GF-D8 (cell line): ENCODE data around the gene CARS1.
"Not testable (repeated sequence)": the region's sequence is repeated elsewhere in the genome, so short reads cannot be mapped to it uniquely, and the experiment has no call there.

Source experiments
- DNase-seq: peaks from one replicate; lab custom pipeline; 2025; lab: John Stamatoyannopoulos, UW

CARS1 gene

DNA sequence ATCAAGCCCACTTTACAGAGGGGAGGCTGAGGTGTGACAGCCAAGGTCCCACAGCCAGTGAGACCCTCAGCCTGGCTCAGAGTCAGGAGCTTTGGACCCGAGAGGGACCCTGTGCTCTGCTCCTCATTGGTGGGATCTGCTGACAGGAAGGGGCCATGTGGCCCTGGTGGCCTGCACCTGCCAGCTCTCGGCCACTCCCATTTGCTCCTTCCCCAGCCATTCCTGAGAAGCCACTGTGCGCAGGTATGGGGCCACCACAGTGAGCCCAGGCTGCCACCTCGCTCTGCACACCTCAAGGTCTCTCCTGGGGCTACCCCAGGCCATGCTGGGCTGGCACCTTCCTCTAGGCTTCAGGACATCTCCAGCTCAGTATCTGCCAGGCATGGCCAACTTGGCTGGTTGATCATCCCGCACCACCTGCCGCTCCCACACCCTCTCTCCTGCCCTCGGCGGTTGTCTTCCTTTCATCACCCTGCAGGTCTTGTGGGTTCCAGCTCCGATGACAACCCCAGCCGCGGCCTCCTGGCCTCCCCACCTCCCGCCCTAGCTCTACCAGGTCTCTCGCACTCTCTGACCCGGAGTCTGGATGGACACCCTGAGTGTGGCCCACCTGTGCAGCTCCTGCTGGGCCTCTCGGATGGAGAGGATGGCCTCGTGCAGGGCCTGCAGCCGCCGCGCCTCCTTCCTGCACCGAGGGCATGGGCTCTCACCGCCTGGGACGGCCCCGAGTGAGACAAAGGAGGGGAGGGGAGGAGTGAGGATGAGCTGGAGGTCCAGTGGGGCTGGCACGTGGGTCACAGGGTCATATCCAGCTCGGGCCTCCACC, 32.2 kb upstream of the CARS1 start:
- DNase-seq = no peak

DNA sequence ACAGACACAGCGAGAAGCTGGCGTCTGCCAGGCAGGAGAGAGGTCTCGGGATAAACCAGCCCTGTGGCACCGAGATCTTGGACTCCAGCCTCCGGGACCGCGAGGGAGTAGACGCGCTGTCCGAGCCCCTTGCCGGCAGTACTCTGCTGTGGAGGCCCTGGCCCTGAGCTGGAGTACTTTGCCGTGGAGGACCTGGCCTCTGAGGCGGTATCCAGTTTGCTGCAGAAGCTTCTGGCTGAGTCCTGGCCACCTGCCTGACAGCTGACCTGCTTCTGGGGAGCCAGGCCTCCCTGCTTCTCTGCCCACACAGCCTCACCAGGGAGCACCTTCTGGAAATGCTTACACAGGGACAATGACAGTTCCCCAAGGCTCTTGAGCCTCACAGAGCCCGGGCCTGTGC, 31.6 kb upstream of the CARS1 start:
- no peak for DNase-seq

DNA sequence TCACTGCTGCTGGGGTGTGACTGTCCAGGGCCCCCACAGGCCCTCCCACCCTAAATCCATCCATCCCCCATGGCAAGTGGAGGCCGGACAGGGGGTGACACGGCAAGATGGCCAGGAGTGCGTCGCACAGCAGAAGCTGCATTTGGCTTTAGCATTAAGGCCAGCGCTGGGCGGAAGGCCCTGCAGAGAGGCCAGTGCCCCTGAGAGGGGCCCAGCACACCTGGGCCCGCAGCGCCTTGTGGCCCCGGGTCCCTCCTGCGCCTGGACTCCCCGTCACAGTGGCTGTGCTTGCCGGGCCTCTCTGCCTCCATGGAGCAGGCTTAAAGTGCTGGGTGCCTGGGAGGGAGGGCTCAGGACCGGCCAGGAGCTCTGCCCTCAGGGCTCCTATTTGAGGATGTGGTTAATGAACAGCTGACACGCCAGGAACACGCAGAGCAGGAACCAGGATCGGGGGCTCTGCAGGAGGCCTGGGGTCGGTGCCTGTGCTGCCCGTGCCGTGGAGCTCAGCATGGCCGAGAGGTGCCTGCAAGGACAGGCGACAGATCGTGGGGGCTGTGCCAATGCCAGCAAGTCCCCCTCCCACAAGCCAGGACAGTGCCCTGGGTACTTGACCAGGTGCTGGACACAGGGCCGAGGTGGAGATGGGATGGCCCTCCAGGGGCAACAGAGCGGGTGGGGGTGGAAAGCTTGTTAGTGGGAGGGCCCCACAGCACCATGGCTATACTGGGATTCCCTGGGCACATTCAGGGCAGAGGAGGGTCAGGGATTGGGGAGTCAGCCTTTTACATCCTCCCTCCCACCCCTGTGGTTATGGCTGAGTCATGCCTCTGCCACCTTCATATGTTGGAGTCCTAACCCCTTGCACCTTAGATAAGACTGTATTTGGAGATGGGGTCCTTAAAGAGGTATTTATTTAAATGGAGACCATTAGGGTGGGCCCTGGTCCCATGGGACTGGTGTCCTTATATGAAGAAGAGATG, 30.9 kb upstream of the CARS1 start:
- DNase-seq = no peak

DNA sequence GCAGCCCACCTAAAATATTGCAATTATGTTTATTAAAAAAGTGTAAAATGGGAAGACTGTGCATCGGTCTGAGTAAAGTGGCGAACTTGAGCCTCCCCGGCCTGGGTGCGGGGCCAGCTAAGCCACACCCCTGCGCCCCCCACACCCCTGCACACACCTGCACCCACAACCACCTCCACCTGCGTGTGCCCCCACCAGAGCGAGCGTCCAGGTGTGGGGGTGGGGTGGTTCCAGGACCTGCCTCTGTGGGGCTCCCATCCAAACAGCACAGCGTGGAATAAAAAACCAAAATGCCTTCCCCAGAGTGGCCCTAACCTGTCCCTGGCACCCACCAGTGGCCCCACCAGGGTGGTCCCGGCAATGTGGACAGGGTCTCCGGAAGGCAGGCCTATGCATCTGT, 30.1 kb upstream of the CARS1 start:
- no peak for DNase-seq

DNA sequence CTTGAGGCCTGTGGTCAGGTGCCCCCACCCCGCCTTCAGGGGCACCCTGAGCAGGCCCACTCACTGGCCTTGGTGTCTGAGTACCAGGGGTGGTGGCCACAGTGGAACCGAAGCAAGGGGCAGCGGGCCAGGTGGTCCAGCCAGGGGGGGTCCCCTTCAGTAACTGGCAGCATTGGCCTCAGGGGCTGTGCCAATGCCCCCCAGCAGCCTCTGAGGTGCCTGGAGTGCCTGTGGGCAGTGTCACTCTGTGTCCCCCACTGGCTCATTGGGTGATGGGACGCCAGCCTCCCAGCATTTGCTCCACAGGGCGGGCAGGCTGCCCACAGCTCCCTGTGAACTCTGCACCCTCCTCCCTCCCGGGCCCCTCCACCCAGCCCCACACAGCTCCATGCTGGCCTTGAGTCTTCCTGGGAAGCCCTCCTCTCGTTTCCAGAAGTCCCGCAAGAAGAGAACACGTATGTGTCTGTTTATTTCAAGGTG, 29.5 kb upstream of the CARS1 start:
- no peak for DNase-seq

DNA sequence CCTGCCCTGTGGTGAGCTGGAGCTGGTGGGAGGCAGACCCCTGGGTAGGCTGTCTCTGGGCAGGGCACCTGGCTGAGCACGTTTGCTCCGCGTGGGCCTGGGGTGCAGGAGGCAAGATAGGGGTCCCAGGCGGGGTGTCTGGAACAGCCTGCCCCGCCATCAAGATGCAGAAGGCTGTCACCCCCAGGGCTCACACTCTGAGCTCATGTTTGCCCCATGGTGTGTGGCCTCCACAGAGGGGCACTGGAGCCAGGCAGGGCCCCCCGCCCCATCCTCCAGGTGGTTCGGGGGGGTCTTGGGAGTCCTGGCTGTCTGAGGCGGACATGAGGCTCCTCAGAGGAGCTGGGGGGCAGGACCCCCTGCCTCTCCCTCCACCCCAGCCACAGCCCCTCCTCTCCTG, 28.9 kb upstream of the CARS1 start:
- DNase-seq = no peak

DNA sequence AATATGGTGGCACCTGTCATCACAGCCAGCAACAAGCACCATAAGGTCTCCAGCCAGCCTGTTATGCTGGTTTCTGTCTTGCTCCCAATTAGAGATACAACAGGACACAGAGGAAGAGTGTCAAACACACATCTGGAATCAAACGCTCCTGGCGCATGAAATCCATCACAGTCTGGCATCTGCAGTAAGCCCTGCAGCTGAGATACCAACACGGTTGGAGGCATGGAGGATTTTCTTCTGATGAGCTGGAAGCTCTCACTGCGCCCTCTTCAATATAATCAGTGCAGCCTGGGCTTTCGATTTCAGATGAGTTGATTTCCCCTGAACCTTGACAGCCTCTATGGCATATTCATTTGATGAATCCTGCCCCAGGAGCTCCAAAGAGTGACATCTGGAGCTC, 27.8 kb upstream of the CARS1 start:
- no peak for DNase-seq

DNA sequence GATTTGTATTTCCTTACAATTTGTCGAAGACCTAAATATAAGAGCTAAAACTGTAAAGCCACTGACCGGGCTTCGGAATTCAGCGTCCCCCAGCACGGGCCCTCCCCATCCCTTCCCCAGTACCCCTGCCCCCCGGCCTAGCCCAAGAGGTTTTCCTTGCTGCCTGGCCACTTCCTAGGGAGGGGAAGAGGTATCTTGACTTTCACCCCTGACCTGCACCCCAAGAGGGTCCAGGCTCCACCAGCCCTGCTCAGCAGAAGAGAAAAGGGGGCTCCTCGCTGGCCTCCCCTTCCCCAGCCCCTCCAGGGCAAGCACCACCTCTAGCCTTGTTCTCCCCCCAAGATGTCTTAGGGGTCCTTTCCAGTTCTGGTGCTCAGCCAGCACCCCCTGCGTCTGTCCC, 26.1 kb upstream of the CARS1 start:
- DNase-seq = no peak

DNA sequence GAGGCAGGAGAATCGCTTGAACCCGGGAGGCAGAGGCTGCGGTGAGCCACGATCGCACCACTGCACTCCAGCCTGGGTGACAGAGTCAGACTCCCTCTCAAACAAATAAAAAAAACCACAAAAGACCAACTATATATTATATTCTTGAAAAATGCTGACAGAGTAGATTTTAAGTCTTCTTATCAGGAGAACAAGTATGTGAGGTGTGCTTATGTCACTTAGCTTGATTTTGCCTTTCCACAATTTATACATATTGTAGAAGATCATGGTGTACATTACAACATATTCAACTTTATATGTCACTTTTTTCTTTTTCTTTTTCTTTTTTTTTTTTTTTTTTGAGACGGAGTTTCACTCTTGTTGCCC, 24.1 kb upstream of the CARS1 start:
- no peak for DNase-seq

DNA sequence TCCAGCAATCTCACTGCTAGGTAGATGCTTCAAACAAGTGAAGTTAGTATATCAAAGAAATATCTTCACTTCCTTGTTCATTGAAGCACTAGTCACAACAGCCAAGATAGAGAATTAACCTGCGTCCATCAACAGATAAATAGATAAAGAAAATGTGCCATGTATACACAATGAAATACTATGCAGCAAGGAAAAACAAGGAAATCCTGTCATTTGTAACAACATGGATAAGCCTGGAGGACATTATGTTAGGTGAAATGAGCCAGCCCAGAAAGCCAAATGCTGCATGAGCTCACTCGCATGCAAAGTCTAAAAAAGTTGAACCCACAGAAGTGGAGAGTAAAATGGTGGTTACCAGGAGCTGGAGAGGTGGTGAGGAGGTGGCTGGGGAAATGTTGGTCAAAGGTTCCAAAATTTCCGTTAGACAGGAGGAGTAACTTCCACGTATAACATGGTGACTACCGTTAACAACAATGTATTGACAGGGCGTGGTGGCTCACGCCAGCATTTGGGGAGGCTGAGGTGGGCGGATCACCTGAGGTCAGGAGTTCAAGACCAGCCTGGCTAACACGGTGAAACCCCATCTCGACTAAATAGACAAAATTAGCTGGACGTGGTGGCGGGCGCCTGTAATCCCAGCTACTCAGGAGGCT, 23.6 kb upstream of the CARS1 start:
- DNase-seq = no peak

DNA sequence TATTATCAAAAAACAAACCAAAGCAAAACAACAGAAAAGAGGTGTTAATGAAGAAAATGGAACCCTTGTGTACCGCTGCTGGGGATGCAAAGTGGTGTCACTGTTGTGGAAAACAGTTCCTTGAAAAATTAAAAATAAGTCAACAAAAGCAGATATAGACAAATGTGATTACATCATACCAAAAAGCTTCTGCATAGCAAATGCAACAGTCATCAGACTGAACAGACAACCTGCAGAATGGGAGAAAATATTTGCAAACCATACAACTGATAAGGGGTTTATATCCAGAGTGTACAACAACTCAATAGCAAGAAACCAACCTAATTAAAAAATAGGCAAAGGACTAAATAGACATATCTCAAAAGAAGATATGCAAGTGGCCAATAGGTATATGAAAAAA, 22.9 kb upstream of the CARS1 start:
- DNase-seq = no peak

DNA sequence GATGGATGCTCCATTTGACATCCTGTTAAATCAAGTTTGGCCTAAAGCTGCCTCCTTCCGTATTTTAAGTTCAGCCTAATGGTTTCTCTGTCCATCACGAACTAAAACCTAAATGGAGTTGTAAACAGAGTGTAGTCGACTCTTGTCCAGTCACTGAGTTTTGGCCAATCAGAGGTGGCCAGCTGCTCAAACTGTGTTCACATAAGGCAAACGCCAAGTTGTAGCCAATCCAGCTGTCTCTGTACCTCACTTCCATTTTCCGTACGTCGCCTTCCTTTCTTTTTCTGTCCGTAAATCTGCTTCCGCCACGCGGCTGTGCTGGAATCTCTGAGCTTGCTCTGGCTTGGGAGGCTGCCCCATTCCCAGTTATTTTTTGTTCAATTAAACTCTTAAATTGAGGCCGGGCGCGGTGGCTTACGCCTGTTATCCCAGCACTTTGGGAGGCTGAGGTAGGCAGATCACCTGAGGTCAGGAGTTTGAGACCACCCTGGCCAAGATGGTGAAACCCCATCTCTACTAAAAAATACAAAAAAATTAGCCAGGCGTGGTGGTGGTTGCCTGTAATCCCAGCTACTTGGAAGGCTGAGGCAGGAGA, 20.7 kb upstream of the CARS1 start:
- DNase-seq = no peak

DNA sequence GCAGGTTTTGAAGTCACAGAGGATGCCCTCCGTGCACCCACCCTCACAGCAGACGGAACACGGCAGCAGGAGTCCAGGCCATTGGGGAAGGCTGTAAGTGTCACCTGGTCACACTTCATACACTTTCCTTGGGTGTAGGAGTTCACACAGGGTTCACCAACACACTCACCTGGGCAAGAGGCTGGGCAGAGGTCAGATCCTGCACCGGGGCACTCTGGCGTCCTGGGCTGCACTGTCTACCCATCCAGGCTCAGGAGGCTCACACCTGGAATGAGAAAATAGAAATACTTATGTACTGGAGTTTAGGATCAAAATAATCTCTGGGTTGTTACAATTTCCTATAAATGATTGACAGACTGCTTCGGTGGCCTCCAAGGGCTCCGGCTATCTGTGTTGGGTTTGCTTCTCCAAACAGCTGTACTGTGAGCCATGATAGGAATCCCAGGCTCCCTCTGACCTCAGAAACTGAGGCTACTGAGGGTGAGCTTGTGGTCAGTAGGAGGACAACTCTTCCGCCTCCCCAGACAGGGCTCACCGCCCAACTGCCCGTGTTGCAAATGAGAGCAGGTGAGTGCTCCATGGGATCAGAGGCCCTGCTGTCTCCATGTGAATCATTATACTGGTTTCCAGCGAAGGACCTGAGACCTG, 20.1 kb upstream of the CARS1 start:
- no peak for DNase-seq

DNA sequence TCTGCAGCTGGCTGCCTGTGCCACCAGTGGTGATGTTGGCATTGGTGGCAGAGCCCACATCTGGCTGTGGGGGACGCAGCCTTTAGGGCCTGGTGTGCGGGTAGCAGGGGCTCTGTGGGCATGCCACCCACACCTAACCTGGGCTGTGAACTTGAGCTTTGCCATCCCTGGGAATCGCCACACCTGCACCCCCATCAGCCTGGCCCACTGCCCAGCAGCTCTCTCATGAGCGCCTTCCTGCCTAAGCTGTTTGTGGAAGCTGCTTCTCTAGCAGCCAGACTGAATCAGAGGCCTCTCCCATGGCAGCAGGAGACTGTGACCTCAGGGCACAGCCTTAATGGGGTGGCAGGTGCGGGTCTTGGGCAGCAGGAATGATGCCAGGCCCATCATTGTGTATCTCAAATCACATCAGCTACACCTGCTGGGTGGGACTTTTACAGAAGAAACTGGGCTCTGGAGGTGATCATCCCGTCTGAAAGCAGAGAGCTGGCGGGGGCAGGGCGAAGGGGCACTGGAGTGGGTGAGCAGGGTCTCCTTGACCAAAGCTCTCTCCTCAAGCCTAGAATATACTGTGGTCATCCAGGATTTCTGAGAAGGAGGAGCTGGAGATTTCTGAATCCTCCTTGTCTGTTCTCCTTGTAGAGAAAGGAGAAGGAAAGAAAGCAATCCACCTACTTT, 17.8 kb upstream of the CARS1 start:
- DNase-seq = no peak

DNA sequence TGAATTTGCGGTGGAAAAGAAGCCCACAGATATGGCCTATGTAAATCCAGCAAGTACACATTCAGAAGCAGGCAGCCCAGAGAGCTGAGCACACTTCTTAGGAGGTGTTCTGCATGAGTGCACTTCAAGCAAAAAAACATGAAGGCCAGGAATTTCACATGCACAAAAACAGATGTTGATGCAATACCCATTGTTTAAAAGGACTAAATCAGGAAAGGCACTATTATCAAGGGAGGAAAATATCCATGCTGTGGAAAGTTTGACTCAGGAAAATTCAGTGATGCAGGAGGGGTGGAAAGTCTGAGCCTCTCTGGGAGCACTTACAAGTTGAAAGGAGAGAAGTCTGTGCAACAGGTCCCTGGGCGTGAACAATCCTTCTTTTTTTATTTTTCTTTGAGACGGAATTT, 15.8 kb upstream of the CARS1 start:
- no peak for DNase-seq

DNA sequence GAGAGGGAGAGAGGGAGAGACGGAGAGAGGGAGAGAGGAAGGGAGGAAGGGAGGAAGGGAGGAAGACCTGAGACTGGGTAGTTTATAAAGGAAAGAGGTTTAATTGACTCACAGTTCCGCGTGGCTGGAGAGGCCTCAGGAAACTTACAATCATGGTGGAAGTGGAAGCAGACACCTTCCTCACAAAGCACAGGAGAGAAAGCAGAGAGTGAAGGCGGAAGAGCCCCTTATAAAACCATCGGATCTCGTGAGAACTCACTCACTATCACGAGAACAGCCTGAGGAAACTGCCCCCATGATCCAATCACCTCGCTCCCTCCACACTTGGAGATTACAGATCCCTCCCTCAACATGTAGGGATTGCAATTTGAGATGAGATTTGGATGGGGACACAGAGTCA, 12.2 kb upstream of the CARS1 start:
- DNase-seq = no peak

DNA sequence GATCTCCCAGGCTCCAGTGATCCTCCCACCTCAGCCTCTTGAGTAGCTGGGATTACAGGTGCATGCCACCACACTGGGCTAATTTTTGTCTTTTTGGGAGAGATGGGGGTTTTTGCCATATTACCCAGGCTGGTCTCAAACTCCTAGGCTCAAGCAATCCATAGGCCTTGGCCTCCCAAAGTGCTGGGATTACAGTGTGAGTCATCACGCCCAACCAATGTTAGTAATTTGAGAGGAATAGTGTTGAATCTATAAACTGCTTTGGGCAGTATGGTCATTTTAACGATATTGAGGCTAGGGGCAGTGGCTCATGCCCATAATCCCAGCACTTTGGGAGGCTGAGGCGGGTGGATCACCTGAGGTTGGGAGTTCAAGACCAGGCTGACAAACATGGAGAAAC, 9.1 kb upstream of the CARS1 start:
- DNase-seq = not testable (repeated sequence)

DNA sequence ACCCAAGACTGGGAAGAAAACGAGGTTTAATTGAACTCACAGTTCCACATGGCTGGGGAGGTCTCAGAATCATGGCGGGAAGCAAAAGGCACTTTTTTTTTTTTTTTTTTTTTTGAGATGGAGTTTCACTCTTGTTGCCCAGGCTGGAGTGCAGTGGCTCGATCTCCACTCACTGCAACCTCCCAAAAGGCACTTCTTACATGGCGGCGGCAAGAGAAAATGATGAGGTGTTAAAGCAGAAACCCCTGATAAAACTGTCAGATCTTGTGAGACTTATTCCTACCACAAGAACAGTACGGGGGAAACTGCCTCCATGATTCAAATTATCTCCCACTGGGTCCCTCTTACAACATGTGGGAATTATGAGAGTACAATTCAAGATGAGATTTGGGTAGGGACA, 7.5 kb upstream of the CARS1 start:
- not testable (repeated sequence) for DNase-seq

DNA sequence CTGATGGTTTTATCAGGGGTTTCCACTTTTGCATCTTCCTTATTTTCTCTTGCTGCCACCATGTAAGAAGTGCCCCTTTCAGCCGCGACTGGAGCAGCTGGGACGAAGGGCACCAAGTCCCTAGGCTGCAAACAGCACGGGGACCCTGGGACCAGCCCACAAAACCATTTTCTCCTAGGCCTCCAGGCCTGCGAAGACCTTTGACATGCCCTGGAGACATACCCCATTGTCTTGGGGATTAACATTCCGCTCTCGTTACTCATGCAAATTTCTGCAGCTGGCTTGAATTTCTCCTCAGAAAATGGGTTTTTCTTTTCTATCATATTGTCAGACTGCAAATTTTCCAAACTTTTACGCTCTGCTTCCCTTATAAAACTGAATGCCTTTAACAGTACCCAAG, 6.7 kb upstream of the CARS1 start:
- not testable (repeated sequence) for DNase-seq

DNA sequence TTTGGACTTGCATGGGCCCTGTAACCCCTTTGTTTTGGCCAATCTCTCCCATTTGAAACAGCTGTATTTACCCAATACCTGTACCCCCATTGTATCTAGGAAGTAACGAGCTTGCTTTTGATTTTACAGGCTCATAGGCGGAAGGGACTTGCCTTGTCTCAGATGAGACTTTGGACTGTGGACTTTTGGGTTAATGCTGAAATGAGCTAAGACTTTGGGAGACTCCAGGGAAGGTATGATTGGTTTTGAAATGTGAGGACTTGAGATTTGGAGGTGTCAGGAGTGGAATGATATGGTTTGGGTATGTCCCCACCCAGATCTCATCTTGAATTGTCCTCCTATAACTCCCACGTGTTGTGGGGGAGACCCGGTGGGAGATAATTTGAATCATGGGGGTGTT, 6.2 kb upstream of the CARS1 start:
- not testable (repeated sequence) for DNase-seq

DNA sequence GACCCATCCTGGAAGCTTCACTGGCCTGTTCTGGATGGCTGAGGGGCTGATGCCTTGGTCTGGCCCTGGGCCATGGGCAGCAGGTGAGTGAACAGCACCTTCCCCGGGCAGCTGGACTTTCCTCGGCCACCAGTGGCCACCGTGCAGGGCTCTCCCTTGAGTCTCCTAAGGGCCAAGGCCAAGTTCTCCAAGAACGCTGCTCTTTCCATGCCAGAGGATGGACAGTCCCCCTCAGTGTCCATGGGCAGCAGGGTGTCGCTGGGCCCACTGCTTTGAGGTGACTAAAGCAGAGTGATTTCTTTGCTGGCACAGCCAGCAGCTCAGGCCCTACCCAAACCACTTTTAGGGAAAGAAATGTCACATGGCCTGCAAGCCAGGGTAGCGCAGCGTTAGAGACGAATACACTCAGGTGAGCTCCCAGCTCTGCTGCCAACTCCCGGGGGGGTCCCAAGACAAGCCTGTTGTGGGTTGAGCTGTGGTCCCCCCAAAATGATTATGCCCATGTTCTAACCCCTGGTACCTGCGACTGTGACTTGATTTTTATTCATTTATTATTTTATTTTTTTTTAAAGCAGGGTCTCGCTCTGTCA, 3.3 kb upstream of the CARS1 start:
- no peak for DNase-seq
